ENCODE results near the gene CETP. TPM values are rescaled to one million over a fixed set of nuclear protein-coding genes. Genes with fewer than 3 reads are reported as not detected.

CETP gene
- total and polyA plus RNA-seq, 2 of the 13 experiments (the other 11 are each of a cell fraction or from before 2014, with no cell fraction given): 0.31 to 9.8 TPM

GRCh38 chr16:56931892-56932720 lies 29.6 kb upstream of the CETP start, which contains the start of gene HERPUD1 (continued):
- TF ChIP-seq, protein P1, sequence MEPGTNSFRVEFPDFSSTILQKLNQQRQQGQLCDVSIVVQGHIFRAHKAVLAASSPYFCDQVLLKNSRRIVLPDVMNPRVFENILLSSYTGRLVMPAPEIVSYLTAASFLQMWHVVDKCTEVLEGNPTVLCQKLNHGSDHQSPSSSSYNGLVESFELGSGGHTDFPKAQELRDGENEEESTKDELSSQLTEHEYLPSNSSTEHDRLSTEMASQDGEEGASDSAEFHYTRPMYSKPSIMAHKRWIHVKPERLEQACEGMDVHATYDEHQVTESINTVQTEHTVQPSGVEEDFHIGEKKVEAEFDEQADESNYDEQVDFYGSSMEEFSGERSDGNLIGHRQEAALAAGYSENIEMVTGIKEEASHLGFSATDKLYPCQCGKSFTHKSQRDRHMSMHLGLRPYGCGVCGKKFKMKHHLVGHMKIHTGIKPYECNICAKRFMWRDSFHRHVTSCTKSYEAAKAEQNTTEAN (CRISPR knock-in tag; conservative IDR thresholded peaks at IDR 0.05): peak; percentile 54
- TF ChIP-seq U2AF1 (optimal IDR thresholded peaks at IDR 0.05; ENCODE audit: low read depth, low read length) (no peak), DPF2 (CRISPR knock-in tag; IDR thresholded peaks at IDR 0.05; ENCODE audit: borderline replicate concordance, low read depth) (no peak; the same call in 1 of the 2 replicates), POLR2G (IDR thresholded peaks at IDR 0.05; ENCODE audit: low read depth, low read length) (peak; percentile 100), CENPT (CRISPR knock-in tag; IDR thresholded peaks at IDR 0.05; ENCODE audit: low read depth) (0 out of 2 replicates have a peak, but pooled peaks have one; percentile 78), JUNB (CRISPR knock-in tag; IDR thresholded peaks at IDR 0.05; ENCODE audit: borderline replicate concordance) (no peak), ZNF124 (CRISPR knock-in tag; IDR thresholded peaks at IDR 0.05) (peak; percentile 96; the same call in 1 of the 2 replicates), CBFB (CRISPR knock-in tag; IDR thresholded peaks at IDR 0.05) (peak; percentile 81), REL (CRISPR knock-in tag; conservative IDR thresholded peaks at IDR 0.05) (peak; percentile 98), AGO2 (optimal IDR thresholded peaks at IDR 0.05; ENCODE audit: low read depth, low read length) (peak; percentile 94), ZNF777 (CRISPR knock-in tag; IDR thresholded peaks at IDR 0.05) (no peak; the same call in 1 of the 2 replicates), PPARG (CRISPR knock-in tag; conservative IDR thresholded peaks at IDR 0.05) (0 out of 2 replicates have a peak, but pooled peaks have one; percentile 44), ZNF350 (CRISPR knock-in tag; IDR thresholded peaks at IDR 0.05; ENCODE audit: borderline replicate concordance, low read depth) (peak; percentile 90; the same call in 1 of the 2 replicates), ZNF557 (CRISPR knock-in tag; IDR thresholded peaks at IDR 0.05) (no peak), PAWR (CRISPR knock-in tag; IDR thresholded peaks at IDR 0.05; ENCODE audit: borderline replicate concordance) (no peak), YY1 (IDR thresholded peaks at IDR 0.05; ENCODE audit: insufficient read depth, insufficient replicate concordance, low read depth, low read length) (peak; percentile 95), ZNF691 (CRISPR knock-in tag; IDR thresholded peaks at IDR 0.05; ENCODE audit: borderline replicate concordance, low read depth) (peak; percentile 39; the same call in 1 of the 2 replicates)
- TF ChIP-seq, protein P2, sequence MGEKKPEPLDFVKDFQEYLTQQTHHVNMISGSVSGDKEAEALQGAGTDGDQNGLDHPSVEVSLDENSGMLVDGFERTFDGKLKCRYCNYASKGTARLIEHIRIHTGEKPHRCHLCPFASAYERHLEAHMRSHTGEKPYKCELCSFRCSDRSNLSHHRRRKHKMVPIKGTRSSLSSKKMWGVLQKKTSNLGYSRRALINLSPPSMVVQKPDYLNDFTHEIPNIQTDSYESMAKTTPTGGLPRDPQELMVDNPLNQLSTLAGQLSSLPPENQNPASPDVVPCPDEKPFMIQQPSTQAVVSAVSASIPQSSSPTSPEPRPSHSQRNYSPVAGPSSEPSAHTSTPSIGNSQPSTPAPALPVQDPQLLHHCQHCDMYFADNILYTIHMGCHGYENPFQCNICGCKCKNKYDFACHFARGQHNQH (CRISPR knock-in tag; IDR thresholded peaks at IDR 0.05): peak; percentile 85
- TF ChIP-seq, protein P3, sequence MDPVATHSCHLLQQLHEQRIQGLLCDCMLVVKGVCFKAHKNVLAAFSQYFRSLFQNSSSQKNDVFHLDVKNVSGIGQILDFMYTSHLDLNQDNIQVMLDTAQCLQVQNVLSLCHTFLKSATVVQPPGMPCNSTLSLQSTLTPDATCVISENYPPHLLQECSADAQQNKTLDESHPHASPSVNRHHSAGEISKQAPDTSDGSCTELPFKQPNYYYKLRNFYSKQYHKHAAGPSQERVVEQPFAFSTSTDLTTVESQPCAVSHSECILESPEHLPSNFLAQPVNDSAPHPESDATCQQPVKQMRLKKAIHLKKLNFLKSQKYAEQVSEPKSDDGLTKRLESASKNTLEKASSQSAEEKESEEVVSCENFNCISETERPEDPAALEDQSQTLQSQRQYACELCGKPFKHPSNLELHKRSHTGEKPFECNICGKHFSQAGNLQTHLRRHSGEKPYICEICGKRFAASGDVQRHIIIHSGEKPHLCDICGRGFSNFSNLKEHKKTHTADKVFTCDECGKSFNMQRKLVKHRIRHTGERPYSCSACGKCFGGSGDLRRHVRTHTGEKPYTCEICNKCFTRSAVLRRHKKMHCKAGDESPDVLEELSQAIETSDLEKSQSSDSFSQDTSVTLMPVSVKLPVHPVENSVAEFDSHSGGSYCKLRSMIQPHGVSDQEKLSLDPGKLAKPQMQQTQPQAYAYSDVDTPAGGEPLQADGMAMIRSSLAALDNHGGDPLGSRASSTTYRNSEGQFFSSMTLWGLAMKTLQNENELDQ (CRISPR knock-in tag; IDR thresholded peaks at IDR 0.05; ENCODE audit: borderline replicate concordance): peak; percentile 16; the same call in 1 of the 2 replicates
